AG10803 (cell line): ENCODE data around the gene PFDN6.

ENCODE experiments used
- DNase-seq: peaks from one replicate; pipeline ENCODE4 v3.0.0; 2010; ENCODE audit warnings: low read depth
- H3K4me3 ChIP-seq: 2 replicates; pipeline ENCODE4 v1.5.1; 2011; ENCODE audit warnings: mild to moderate bottlenecking, low read length, control low read depth
- TF ChIP-seq, protein P1 (sequence below): conservative IDR thresholded peaks from 2 replicates; pipeline ENCODE4 v1.5.1; 2011; ENCODE audit warnings: mild to moderate bottlenecking, low read length, control low read depth, inconsistent platforms

PFDN6 gene

GRCh38 chr6:33264015-33264414 is 25.4 kb upstream of the PFDN6 start:
- TF ChIP-seq, protein P1, sequence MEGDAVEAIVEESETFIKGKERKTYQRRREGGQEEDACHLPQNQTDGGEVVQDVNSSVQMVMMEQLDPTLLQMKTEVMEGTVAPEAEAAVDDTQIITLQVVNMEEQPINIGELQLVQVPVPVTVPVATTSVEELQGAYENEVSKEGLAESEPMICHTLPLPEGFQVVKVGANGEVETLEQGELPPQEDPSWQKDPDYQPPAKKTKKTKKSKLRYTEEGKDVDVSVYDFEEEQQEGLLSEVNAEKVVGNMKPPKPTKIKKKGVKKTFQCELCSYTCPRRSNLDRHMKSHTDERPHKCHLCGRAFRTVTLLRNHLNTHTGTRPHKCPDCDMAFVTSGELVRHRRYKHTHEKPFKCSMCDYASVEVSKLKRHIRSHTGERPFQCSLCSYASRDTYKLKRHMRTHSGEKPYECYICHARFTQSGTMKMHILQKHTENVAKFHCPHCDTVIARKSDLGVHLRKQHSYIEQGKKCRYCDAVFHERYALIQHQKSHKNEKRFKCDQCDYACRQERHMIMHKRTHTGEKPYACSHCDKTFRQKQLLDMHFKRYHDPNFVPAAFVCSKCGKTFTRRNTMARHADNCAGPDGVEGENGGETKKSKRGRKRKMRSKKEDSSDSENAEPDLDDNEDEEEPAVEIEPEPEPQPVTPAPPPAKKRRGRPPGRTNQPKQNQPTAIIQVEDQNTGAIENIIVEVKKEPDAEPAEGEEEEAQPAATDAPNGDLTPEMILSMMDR = no peak

DNA sequence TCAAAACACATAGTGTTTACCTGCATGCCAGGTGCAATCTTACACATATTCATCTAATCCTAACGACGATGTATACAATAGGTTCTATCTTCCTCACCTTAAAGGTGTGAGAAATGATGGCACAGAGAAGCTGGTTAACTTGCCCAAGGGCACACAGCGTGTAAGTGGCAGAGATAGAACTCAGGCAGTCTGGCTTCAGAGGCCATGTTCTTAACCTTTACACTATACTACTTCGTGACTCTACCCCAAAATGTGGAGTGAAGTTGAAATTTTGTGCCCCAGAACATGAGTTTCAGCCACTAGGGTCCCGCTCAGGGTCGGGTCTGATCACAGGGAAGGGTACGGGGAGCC is 18.3 kb upstream of the PFDN6 start:
- TF ChIP-seq, protein P1 = no peak; the same call in 1 of the 2 replicates
- peak; percentile 20 for DNase-seq
- H3K4me3 ChIP-seq = peak overlapping the region; percentile 96

More at GRCh38 chr6:33264015-33264414, 25.4 kb upstream of the PFDN6 start:
- no peak overlapping the region for H3K4me3 ChIP-seq
- no peak for DNase-seq

DNA sequence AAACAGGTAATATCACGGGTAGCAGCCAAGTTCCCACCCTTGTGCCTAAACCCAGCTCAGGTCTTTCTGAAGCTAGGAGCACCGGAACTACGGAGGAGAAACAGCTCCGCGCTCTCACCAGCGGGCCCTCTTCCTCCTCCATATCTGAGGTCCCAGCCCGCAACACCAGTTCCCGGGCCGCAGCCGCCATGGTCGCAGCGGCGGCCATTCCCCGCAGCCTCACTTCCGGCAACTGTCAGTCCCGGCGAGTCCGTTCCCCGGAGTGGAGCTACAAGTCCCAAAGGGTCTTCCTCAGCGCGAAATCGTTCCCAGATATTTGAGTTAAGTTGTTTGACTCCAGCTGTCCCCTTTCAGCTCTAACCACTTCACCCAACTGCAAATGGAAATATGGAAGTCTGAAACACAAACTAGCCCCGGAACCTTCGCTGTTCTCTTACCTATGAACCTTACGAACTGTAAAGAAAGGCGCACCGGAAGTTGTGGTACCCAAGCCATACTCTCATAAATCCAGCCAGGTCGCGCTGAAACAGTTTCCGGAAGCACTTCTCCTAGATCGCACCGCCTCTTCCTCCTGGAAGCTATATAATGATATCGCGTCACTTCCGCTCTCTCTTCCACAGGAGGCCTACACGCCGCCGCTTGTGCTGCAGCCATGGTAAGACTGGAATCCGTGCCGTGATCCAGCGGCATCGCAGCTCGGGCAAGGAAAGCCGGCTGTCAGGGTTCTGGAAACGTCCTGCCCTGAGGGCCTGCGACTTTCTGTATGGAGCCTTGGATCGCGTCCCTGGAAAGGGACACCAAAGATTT is 17.7 kb upstream of the PFDN6 start, which contains the start of the genes RPS18 and VPS52:
Gene RPS18, plus strand, starts transcription at position 608 of the 807 bp plus-strand sequence. Its CDS starts 45 bp downstream, at position 653.
Gene VPS52, minus strand, starts transcription at position 409 of the 807 bp plus-strand sequence. Its CDS starts 201 bp downstream, at position 208.
- H3K4me3 ChIP-seq = peak within 1 kb of the TSS; percentile 96
- peak; percentile 99 for DNase-seq
- TF ChIP-seq, protein P1 = no peak

GRCh38 chr6:33272275-33273128 is 16.9 kb upstream of the PFDN6 start:
- DNase-seq = peak; percentile 8
- TF ChIP-seq, protein P1 = no peak
- H3K4me3 ChIP-seq = peak overlapping the region; percentile 96

DNA sequence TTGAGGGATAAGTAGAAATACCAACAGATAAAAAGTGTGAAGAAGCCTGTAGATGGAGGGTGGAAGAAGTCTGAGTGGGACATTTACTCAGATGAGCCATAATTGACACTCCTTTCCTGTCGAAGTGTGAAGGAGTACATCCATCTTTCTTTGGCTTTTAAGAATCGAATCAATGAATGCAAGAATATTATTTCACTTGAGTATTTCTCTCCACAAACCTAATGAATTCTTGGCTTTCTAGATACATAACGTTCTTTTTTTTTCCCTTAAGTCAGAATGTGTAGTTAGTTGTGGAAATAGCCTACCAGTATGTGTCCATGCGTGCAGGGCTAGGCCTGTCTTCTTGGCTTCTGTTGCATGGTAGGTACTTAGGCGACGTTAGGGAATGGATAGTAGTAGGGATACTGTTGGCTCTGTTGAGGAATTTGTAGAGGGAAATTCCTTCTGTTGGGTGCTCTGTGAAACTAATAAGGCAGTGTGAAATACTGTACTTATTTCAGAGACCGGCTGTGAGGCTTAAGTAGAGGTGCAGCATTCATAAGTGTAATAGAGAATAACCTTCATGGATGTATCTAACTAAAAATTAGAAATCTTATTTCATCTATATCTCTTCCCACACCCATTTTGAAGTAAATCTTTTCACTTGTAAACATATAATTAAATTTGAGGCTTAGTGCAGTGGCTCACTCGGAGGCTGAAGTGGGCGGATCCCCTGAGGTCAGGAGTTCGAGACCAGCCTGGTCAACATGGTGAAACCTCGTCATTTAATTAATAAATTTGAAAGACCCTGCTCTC is 16.1 kb upstream of the PFDN6 start:
- peak overlapping the region; percentile 96 for H3K4me3 ChIP-seq
- DNase-seq = no peak

More for the DNA sequence above, 16.1 kb upstream of the PFDN6 start:
- TF ChIP-seq, protein P1 = no peak
